HG03097 (cell line): ENCODE data around the gene SELENOS.
A peak's percentile ranks its signal among the peaks of the same experiment; 100 is the strongest.

ENCODE experiments used
- ATAC-seq: cut with Tn5 transposase; IDR thresholded peaks from one replicate; pipeline ENCODE4 v1.9.1; 2021; ENCODE audit not compliant: unreplicated experiment, low FRiP score

Gene SELENOS

DNA sequence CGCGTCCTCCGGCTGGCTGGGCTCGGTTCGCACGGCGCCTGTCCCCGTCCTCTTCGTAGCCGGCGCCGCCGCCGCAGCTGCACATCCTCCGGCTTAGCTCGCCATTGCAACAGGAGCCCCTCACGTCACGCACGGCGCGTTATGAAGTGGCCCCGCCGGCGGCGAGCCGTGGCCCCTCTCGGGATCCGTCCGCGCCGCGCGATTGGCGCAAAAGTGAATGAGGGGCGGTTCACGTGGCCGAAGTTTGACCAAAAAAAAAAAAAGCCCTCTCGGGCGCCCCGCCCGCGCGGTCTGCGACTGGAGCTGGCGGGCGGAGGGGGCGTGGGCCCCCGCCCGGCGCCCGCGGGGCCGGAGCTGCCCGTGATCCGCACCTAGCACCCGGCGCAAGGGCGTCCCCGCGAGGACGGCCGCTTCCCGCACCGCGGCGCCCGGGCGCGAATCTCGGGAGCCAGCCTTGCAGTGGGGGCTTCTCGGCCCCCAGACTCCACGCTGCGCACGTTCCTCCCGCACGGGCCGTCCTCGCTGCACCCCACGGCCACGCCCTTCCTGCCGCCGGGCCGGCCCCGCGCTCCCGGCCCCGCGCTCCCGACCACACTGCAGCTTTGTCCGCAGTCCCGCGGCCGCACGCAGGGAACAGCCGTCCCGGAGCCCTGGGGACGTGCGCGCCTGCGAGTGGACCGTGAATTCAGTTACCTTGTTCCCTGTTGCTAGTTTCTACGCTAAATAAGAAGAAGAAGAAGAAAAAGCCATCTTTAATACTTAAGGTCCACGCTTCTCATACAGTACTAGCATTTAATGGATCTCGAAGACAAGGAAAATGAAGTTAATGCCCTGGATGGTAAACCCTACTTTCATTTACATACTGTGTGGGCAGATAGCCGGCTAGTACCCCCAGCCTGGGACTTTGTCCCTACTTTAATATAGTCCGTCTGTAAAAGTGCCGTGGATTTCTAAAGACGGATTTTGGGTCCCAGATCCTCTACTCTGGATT lies 25.2 kb downstream of the SELENOS start, which contains the start of gene CHSY1:
TSS of gene CHSY1 (minus strand) at position 219 of the 991 bp plus-strand sequence. CDS start 592 bp downstream, outside the sequence.
- ATAC-seq = peak; percentile 62

DNA sequence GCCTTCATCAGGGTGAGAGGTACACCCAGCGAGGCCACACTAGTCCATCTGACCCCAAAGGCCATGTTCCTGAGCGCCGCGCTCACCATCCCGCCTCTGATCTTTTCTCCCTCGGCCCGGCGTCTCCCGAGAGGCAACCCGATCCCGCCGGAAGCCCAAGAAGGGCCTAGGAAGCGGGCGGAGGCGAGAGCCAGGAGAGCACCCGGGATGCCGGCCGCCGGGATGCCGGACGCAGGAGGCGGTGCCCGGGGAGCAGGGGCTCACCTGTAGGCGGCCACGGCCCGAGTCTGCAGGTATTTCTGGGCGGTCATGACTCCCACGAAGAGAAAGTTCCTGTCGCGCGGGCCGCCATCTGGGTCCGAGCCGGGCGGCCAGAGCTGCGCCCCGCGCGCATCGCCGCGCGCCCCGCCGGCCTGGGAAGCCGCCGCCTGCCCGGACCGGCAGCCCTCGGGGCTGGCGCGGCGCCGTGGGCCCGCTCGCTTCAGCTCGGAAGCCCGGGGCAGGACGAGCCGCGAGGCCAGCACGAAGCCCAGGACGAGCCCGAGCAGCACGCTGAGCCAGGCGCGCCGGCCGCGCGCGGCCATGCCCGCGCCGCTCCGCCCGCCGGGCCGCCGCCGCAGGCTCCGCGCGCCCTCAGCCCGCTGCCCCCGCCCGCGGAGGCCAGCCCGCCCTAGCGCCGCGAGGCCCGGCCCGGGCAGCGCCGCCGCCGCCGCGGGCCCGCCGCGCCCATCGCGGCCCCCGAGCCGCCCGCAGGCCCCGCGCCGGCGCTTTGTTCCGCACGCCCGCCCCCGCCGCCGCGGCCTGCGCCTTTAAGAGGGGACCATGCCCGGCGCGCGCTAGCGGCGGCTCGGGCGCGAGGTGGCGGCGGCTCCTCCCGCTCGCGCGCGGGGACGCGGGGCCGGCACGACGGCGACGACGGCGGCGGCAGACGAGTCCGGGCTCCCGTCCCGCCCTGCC lies 26.1 kb downstream of the SELENOS start:
- peak; percentile 23 for ATAC-seq

DNA sequence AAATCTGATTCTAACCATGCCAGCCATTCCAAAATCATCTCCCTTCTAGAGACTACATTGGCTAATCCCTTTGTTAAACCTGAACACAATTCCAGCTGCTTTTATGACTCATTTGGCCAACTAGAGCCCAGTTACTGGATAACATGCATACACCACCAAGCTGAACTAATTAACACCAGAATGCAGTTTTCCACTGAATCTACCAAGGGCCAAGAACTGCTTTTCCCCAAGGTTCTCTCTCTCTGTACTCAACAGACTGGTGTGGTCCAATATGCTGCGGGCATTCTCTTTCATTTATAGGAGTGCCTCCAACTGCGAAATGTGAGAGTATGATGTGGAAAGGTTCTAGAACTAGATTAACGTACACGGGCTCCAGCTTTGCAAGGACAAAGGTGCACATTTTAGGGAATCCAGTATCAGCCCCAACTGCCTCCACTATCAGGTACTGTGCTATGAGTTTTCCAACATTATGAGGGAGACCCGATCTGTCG lies 26.9 kb downstream of the SELENOS start:
- no peak for ATAC-seq

DNA sequence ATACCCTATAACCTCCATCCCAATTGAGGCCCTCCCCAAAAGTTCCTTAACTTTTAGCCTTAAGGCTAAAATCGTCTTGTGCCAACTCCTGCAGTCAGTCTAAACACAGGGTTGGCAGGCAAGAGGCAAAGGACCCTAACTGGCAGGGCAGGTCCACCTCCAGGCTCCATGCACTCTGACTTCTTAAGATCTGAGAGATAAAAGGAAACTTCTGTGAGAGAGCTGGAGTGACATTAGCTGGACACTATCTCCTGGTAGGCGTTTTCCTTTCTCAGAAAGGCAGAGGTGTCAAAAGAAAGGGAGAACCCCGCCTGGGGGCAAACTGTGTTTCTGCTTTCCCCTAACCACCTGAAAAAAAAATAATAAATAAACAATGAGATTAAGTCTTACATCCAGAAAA lies 29.0 kb downstream of the SELENOS start:
- ATAC-seq = no peak

DNA sequence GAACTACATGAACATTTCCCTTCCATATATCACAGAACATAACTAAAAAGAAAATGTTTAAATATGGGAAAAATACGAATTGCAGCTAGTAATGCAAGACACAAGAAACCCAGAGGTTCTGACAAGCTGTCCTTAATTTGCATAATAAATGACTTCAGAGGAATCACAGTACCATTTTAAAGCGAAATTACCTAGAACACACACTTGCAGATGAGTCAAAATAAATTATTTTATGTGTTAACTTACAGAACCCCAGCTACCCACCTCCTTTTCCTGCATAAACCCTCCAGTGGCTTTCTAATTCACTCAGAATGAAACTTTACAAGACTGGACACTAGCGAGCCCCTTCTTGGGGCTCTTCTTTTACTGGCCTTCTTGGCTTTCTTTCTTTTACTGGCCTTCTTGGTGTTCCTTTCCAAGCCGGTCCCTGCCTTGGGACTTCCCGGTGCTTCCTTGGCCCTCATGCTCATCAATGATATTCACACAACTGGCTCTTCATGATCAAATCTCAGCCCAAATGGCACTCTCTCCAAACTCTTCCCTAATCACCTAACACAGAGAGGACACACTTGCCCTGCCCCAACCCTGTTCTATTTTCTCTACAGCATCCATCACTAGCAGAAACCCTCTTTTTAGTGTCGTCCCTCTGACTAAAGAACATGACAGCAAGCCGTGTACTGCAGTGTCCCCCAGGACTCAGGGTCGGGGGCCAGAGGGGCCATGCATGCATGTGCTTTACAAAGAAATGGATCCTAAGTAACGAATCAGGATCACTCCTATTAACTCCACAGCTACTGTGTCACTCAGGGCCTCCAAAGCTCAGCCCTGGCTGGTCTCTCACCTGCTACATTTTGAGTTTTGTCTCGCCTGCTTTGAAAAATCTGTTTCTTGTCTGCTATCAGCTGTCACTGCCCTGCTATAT lies 30.2 kb downstream of the SELENOS start:
- no peak for ATAC-seq

DNA sequence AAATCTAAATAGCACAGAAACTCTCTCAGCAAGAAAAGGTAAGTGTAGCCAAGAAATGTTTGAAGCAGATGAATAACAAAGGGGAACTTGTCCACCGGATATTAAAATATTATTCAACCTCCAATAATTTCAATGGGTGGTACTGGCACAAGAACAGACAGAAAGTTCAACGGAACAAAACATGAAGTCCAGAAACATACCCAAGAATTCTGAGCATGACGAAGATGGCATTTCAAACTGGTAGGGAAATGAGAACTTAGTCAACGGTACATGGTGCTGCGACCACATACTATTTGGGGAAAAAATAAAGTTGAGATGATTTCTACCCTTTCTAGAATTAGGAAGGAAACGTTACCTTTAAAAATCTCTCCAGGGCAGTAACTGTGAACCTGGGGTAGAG lies 30.9 kb downstream of the SELENOS start:
- ATAC-seq = no peak

DNA sequence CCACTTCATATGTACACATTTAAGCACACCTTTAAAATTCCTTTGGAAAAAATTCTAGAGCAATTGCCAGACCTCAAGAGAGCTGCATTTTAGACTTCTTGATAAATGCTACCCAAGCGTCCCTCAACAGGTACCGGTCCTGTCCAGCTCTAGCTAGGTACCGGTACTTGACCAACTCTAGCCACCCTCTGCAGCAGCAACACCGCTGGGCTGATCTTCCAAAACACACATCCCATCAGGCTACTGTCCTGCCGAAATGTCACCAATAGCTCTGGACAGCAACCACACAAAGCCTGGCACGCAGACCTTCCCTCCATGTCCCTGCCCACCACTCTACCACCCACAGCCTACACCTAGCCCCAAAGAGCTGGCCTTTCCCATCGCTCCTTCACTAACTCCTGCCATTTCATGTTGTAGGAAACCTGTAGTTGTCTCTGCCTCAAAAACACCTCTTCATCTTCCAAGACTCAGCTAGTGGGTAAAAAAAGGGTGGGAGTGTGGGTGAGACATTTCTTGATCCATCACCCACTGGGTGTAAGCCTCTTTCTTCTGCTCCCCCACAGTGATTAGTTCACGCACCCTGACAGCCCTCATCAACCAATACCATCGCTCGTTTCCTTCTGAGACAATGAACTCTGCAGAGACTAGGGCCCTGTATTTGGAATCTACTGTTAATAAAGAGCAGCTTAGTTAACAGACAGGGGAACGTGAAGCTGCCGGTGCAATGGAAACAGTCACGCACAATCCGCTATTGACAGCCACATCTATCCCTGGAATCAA lies 32.2 kb downstream of the SELENOS start:
- no peak for ATAC-seq

DNA sequence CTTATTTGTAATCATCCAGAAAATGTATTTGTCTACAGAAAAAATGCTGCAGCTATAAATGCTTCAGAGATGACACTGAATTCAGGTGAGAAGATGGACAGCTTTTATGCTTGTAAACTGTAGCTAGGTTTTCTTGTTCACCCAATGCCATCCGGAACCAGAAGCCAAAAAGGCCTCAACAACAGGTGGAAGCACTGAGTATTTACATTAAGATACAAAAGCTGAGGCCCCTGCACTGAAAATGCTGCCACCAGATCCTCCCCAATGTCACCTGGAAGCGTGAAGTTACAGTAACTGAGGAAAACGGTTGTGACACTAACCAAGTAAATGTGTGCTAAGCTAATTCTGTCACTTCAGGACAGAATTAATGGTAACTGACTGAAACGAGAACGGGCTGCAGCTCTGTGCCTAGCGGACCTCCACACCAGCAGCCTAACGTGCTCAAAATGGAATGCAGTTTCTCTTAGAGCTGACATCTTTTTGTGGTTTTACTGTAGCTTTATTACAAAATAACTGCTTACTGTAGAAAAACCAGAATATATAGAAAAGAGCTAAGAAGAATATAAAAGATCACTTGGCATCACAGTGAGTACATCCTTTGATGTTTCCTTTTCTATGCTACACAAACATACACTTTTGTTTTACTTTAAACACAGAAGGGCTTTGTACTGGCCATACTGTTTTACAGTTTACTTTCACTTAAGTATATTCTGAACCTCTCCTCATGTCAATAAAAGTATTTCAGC lies 33.1 kb downstream of the SELENOS start:
- no peak for ATAC-seq

DNA sequence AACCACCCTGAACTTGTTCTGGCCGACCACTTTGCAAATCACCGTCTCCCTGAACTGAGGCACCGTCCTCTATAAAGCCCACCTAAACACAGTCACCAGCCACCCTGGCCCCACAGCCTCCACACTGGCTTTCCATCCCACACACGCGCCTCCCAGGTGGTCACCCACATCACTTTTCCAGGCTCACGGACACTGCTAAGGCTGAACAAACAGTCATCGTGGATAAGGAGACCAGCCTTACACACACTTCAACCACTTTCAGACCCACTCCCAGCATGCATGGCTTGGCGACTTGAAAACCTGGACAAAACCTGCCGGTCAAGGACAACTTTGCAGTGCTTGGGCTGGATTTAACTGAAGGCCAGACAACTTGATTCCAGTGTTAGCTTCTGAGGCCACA lies 33.9 kb downstream of the SELENOS start:
- ATAC-seq = no peak

DNA sequence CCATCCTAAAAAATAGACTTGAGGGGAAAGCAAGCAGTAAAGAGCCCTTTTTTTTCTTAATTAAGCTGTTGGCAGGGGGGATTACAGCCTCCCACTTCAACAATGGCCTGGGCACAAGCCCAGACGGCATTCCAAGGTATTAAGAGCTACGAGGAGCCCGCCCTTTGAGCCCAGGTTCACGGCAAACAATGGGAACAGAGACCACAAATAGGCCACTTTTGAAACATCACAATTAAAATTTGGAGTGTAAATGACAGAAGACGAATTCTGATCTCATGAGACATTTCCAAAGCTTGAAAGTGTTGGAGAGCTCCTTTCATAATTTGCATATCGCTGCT lies 34.3 kb downstream of the SELENOS start:
- ATAC-seq = no peak

DNA sequence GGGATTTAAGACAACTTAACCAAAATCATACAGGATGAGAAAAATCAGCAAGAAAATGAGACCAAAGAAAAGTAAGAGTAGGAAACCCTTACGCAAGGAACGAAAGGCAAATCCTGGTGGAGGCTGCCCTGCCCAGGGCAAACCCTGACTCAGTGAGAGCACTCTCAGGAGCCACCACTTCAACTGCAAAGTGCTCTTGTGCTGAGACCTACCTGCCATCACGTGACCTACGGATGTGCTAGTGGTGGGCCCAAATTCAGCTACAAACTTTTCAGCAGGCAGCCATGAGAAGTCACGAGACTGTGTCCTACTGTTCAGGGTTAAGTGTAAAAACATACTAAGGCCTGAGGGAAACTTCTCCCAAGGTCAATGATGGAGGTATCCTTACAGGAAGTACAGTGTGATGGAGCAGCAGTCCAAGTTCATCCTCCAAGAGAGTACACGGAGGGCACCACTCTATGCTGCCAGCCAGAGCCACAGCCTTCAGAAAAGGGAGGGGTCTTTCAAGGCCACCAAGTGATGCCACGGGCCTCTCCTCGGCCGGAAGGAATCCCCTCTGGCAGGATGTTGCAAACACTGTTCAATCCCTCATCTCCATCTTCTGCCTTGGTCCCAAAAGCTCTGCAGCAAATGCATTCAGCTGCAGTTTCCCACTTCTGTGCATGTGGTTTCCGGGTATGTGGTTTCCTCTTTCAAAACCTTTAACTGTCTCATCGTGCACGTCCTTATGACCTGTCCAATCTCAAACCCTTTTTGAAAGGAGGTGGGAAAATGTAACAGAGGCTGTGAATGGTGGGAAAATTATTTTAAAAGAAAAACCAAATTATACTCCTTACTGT lies 34.9 kb downstream of the SELENOS start:
- peak; percentile 50 for ATAC-seq

DNA sequence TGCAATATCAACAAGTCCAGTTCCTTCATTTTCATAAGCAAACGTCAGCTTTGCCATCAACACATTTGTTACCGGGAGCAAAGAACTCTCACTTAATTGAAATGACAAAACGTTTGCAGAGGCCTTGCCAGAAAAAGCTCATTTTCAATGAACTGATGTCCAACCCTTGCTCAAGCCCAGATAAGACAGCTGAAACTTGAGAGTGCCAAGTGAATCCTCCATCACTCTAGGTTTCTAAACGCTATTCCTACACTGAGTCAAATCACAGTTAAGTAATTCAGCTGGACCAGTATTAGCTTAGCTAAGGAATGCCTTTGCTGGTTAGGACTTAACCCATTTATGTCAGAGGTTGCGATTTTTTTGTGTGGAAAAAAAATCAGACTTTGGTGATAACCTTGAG lies 36.9 kb downstream of the SELENOS start:
- no peak for ATAC-seq

DNA sequence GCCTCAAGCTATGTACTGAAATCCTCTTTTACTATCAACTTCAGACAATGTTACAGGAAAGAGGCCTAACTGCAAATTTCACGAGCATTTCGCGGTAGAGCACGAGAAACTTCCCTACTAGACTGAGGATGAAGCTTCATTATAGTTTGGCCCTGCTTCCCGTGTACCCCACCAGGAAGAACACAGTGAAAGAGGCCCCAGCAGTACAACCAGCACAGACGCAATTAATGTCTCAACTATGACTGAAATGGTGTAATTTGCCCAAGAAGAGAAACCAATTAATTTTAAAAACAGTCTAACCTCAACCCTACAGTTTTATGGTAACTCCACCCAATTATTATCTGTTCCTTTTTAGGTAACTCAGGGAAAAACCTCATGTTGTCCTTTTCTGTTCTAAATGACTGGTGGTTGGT lies 37.6 kb downstream of the SELENOS start:
- no peak for ATAC-seq

DNA sequence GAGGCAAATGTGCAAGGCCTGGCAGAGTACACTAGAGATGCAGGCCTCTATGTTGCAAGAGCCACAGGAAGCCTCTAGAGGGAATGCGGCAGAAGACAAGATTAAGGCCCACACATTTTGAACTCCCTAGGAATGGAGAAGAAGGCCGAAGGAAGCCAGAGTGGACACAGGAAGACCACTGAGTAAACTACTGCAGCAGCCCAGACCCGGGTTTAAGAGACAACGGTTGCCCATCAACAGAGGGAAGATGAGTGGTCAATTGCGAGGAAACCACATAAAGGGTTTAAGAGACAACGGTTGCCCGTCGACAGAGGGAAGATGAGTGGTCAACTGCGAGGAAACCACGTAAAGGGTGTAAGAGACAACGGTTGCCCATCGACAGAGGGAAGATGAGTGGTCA lies 40.0 kb downstream of the SELENOS start:
- no peak for ATAC-seq

DNA sequence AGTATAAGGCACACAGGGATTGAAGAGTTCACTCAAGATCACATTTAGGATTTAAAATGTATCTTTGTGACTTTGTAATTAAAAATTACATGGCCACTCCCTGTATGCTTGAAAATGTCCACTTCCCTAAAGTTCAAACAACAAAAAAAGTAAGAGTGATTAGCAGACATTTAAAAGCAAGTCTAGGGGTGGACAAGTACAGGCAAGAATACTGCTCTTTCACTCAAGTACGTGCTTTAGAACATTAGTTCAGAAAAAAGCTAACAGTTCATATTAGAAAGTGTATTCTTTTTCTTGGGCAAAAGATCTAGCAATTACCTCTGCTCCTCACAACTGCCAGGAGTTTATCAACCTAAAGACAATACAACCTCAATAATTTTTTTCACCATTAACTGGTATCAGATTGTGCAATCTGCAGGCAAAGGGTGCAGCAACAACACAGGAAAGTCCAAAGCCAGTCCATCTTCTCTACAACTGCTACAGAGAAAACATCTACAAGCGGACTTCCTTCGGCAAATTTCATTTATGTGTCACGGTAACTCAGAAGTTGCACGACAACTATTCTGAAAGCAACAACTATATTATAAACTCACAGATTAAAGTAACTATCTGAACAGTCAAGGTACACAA lies 43.5 kb downstream of the SELENOS start:
- ATAC-seq = no peak

DNA sequence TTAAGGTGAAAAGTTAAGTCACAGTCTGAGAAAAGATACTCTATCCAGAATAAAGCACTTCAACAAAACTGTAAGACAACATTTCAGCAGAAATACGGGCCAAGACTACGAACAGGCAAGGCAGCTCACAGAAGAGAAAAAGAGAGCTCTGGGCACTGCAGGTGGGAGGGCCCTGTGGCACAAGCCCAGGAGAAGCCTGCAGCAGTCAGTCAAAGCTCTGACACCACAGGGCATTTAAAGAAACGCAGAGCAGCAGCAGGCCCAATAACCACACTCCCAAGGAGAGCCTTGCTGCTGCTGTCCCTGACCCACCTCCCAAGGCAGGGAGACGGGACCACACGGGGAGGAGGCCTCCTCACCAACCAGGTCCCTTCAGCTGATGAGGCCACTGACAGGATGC lies 44.6 kb downstream of the SELENOS start:
- no peak for ATAC-seq

DNA sequence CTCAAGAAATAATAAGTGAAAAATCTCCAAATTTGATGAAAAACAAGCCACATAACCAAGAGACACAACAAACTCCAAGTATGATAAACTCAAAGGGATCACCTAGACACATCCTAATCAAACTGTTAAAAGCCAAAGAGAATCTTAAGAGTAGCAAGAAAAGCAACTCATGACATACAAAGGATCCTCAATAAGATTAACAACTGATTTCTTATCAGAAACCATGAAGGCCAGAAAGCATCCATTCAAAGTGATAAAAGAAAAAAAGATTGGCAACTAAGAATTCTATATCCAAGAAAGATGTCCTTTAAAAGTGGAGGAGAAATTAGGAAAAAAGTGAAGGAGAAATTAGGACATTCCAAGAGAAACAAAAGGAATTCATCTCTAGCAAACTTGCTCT lies 49.0 kb downstream of the SELENOS start:
- no peak for ATAC-seq
